Glomerular visceral epithelial cell (primary cell): Measurements from ENCODE around the gene SALL1.

ENCODE experiments used
- DNase-seq: peaks from one replicate; pipeline ENCODE4 v3.0.0-alpha.2; 2016; ENCODE audit errors: extremely low spot score

Gene SALL1

GRCh38 chr16:51141106-51141505 is 10.0 kb downstream of the SALL1 start:
- DNase-seq = no peak

DNA sequence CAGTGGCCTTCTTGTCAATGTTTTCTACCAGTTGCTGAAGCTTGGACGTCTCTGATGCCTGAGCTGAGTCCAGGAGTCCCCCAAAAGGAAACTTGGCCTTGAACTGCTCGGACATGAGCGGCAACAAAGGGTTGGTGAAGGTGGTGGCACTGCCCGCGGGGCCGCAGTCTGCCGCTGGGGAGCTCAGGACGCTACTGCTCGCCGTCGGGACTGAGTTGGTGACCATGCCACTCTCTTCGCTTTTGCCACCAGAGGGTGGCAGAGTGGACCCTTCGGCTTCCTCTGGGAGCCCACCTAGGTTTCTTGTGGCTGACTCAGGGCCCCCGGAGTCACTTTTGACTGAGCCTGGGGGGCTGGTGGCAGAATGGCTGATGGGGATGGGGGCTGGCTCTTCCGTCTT is 11.0 kb downstream of the SALL1 start:
- no peak for DNase-seq

DNA sequence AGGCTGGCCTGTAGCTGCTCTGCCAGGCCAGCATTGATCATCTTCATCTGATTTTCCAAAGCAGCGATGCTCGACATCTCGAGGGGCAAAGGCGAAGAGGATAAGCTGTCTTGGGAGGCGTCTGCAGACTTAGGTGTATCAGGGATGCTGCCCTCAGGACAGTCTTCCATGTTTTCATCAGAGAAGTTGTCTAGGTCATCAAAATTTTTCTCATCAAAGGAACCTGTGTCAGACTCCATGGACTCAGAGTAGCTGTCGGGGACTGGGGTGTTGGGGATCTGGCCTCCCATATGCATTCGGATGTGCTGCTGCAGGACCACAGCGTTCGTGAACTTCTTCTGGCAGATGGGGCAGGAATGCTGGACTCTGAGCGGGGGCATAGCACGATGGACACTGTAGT is 11.5 kb downstream of the SALL1 start:
- DNase-seq = no peak

- DNase-seq = no peak
Measured at GRCh38 chr16:51138178-51138577, 12.9 kb downstream of the SALL1 start.

DNA sequence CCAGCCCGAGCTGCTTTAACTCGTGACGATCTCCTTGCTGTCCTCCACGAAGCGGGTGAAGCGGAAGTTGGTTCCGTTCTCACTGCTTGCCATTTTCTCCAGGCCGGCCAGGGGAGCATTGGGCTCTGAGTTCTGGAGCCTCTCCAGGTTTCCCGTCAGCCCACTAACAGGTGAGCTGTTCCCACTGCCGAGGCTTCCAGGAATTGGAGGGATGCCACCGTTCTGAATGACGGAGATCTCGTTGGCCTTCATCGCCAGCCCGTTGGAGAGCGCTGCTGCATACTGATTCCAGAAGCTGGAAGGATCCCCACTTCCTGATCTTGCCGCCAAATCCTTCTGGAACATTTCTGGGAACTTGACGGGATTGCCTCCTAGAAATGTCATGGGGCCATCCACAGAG is 14.0 kb downstream of the SALL1 start:
- DNase-seq = no peak

- DNase-seq = no peak
Measured at GRCh38 chr16:51134876-51135275, 16.2 kb downstream of the SALL1 start.

DNA sequence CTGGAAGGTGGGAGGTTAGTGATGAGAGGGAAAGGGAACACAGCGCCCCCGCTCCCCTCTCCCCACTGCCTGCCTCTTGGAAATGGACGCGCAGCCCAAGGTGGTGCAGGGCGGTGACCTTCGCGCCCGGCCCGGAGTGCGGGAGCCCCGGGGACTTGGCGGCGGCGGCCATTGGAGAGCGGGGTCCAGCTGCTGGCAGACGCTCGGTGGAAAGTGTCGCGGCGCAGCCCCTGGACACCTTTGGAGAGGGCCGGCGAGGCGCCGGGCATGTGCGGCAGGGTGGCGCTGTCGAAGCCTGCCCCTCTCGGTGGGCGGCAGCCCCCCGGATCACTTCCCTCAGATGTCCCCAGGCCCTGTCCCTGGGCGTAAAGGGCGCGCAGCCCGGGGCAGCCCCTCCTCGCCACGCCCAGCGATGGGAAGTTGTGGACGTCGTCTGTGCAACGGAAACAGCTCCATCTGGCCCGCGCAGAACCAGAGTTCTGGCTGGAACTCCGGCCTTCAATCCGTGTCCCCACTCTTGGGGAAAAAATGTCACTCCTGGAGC is 16.7 kb downstream of the SALL1 start:
- DNase-seq = no peak

DNA sequence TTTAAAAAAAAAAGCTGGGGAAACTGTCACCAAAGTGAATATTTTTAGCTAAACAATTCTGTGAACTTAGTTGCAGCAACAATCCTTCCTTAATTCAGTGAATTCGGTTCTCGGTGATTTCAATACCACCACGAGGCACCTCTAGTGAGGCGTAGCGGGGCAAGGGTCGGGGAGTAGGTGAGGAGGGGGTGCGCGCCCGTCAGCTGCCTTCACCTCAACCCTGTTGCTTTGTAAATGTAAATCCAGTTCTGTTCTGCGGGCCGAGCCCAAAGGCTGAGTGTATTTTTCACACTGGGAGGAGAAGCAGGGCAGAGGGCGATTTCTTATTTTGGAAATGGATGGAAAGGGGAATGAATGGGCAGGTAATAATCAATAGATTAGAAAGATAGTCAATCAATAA is 17.4 kb downstream of the SALL1 start:
- no peak for DNase-seq

DNA sequence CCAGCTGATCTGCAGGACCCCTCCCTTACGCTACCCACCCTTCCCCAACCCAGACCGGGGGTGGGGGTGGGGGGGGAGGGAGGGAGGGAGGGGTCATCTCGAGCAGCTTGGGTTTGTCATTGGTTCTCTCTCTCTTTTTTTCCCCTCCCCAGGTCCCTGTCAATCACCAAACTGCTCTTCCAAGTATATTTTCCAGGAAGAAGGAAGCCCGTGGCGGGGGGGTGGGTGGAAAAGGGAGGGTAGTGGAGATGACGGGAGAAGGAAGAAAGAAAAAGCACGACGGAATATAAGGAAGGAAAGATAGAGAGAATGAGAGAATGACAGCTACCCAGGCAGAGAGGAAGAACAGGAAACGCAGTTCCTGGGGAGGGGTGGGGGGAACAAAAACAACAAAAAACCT is 17.9 kb downstream of the SALL1 start:
- DNase-seq = no peak

- DNase-seq = no peak
Measured at GRCh38 chr16:51132490-51133115, 18.5 kb downstream of the SALL1 start.

DNA sequence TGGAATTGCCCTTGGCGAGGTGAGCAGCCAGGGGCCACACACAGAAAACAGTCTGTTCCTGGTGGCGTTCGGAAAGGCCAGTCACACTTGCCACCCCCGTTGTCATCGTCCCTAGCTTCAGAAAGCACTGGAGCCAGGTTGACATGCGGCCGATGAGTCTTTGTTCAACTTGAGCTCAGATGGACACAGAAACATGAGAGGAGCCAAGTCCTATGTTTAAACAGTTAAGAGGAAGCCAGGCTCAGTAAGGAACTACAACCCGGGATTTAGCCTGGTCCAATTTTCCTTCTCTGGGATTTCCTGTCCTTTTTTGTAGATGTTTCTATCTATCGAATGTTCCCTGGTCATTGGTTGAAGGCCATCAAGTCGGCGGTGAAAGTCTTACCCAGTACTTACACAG is 19.5 kb downstream of the SALL1 start:
- no peak for DNase-seq

DNA sequence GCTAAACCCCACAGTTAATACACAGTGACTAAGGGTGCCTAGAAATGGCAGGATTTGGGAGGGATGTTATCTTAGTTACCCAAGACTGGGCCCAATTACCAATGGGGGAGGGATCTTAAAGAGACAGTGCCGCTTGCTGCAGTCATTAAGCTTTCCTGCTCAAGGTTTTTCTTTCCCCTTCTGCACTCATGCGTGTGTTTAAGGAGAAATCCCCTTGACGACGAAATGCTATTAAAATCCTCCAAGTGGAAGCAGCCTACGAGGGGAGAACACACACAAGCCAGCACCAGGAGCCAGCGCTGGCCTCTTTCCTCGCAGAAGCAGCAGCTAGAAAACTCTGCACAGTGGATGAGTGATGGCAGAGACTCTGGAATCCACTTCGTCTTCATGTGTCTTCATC is 22.0 kb downstream of the SALL1 start:
- DNase-seq = no peak

- no peak for DNase-seq
Measured at GRCh38 chr16:51125992-51126391, 25.1 kb downstream of the SALL1 start.

DNA sequence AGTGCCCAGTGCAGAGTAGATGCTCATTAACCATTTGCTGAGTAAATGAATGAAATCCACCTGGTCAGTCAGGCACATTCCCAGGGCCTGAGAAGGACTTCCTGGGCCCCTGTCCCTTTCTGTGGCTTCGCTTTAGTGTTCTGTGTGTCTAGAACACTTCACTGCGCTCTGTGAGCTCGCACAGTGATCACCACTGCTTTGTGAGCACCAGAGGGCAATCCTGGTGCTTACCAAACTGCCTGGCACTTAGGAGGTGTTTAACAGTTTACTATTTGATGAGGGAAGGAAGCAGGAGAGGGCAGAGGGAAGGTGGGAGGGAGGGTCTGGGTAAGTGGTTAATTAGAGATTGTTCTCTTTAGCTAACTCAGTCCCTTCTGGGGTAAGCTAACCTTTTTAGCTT is 26.2 kb downstream of the SALL1 start:
- DNase-seq = no peak

DNA sequence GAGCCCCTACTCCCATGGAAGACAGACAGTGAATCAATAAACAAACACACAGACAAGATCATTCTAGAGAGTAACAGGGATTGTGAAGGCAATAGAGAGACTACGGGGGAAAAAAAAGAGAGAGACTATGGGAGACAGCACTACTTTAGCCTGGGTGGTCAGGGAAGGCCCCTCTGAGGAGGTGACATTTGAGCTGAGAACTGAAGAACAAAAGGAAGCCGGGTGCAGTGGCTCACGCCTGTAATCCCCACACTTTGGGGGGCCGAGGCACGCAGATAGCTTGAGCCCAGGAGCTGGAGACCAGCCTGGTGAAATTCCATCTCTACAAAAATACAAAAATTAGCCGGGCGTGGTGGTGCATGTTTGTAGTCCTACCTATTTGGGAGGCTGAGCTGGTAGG is 29.2 kb downstream of the SALL1 start:
- no peak for DNase-seq

GRCh38 chr16:51120730-51121347 is 30.2 kb downstream of the SALL1 start:
- DNase-seq = no peak

GRCh38 chr16:51119973-51120729 is 30.9 kb downstream of the SALL1 start:
- DNase-seq = no peak

DNA sequence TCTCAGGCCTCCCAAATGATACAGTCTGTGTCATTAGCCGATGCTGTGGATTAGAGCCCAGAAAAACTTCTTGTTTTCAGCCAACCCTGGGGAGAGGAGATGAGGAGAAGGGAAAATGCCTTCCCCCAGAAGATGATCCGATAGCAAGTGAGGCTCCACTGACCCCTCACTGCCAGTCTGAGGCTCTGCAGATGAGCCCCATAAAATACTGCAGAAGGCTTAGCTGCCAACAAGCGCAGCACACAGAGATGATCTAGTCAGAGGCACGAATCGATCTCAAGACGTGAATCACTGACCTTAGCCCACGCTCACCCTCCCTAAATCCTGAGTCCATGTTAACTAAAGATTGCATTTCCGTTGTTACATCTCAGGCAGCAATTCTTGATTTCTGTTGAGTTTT is 31.5 kb downstream of the SALL1 start:
- DNase-seq = no peak

DNA sequence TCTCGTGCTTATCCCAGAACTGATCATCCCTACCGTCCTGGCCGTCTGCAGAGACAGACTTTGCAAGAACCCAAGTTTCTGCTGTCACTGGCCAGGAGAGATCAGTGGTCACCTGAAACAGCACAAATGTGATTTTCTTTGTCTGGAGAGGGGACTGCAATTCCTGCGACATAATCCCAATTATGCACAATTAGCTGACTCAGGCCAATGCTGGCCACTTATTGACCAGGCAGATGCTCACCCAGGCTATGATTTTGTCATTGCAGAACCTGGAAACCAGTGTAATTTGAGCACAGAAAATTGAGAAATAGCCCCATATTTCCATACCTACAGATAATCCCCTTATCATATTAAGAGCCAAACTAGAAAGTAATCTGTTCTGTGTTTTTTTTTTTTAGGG is 34.7 kb downstream of the SALL1 start:
- no peak for DNase-seq

DNA sequence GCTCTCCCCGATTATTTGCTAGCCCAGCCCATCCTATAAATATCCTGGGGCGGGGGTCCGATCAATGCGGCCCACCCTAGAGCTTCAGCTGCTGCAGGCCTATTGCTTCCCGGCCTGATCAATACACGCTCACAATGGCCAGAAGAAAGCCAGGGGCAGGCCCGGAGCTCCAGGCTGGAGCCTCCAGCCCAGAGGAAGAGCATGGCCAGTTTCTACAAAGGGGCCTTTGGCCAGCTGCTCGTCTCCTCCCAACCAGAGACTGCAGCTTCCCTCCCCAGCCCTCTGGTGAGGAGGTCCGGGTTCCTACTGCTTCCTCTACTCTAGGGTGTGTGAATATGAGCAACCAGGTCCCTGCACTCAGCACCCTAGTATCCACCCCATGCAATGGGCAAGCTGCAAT is 36.7 kb downstream of the SALL1 start:
- no peak for DNase-seq

- no peak for DNase-seq
Measured at GRCh38 chr16:51113236-51114125, 37.6 kb downstream of the SALL1 start.

DNA sequence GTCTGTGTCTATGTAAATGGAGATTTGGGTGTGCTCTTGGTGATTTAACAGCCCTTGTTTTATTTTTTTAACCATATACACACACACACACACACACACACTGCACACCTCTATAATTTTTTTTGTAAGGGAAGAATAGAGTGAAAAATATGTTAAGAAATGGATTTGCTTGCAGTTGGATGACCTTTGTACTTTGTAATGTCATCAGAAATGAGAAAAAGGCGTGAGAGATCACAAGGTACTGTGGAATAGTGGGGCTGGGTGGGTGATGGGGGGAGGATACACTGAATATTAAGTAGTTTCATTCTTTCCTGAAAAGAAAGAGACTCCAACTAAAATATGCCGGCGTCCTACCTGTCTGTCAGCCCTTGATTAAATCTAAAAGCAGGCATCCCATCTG is 38.7 kb downstream of the SALL1 start:
- no peak for DNase-seq
